Renal cortical epithelial cell (primary cell): ENCODE data around the gene GPR150. TPM values are rescaled to one million over a fixed set of nuclear protein-coding genes. Genes with fewer than 3 reads are reported as not detected.
A peak's percentile ranks its signal among the peaks of the same experiment; 100 is the strongest.

ENCODE experiments used
- DNase-seq: peaks from one replicate; pipeline ENCODE4 v3.0.0-alpha.2; 2011; ENCODE audit warnings: low read depth
- total RNA-seq: library from RNA; depleted of rRNA; stranded (reverse); fragments of >200 nt; gene quantifications from 2 replicates; pipeline ENCODE4 v1.2.3, GENCODE V29; 2014

The GPR150 gene
- total RNA-seq, 1 donor from 2014 or later = not detected

GRCh38 chr5:95649842-95650620 is 30.1 kb downstream of the GPR150 start:
- DNase-seq = no peak

- DNase-seq = no peak
These were observed 33.0 kb downstream of the GPR150 start for GRCh38 chr5:95652849-95653248.

GRCh38 chr5:95654196-95654595 is 34.3 kb downstream of the GPR150 start:
- no peak for DNase-seq

- no peak for DNase-seq
These were observed 35.7 kb downstream of the GPR150 start for GRCh38 chr5:95655575-95655974.

GRCh38 chr5:95660060-95660459 is 40.2 kb downstream of the GPR150 start:
- DNase-seq = no peak

- DNase-seq = no peak
These were observed 43.1 kb downstream of the GPR150 start for GRCh38 chr5:95662946-95663345.

- DNase-seq = peak; percentile 94
These were observed 44.4 kb downstream of the GPR150 start for GRCh38 chr5:95664204-95664786.

GRCh38 chr5:95667061-95667618 is 47.3 kb downstream of the GPR150 start:
- no peak for DNase-seq

GRCh38 chr5:95667678-95668077 is 47.8 kb downstream of the GPR150 start:
- no peak for DNase-seq

- DNase-seq = no peak
These were observed 48.3 kb downstream of the GPR150 start for GRCh38 chr5:95668216-95668615.

GRCh38 chr5:95668728-95669127 is 48.8 kb downstream of the GPR150 start:
- DNase-seq = no peak

- peak; percentile 19 for DNase-seq
These were observed 49.7 kb downstream of the GPR150 start for GRCh38 chr5:95669540-95669939.

GRCh38 chr5:95669985-95670384 is 50.1 kb downstream of the GPR150 start:
- DNase-seq = no peak

- DNase-seq = no peak
These were observed 50.7 kb downstream of the GPR150 start for GRCh38 chr5:95670568-95670967.

Other genes with a start within 250 kb of the GPR150 start
- not detected in 2 replicates for gene FAM81B, start 228.7 kb upstream of the GPR150 start, total RNA-seq
- 99.8 and 118 TPM in 2 replicates for gene SKIC3, start 65.1 kb upstream of the GPR150 start, total RNA-seq
- gene ARSK, start 65.0 kb upstream of the GPR150 start, total RNA-seq = 9.0 and 11.7 TPM in 2 replicates
- 1.2 and 2.4 TPM in 2 replicates for gene RFESD, start 26.7 kb downstream of the GPR150 start, total RNA-seq
- gene SPATA9, start 62.9 kb downstream of the GPR150 start, total RNA-seq = 0.20 TPM in 1 of 2 replicates, not detected in the other
- 97.9 and 183 TPM in 2 replicates for gene RHOBTB3, start 111.2 kb downstream of the GPR150 start, total RNA-seq
- 43.6 and 74.3 TPM in 2 replicates for gene GLRX, start 202.6 kb downstream of the GPR150 start, total RNA-seq